Measurements from ENCODE around the gene RPS6KA6.

DNA sequence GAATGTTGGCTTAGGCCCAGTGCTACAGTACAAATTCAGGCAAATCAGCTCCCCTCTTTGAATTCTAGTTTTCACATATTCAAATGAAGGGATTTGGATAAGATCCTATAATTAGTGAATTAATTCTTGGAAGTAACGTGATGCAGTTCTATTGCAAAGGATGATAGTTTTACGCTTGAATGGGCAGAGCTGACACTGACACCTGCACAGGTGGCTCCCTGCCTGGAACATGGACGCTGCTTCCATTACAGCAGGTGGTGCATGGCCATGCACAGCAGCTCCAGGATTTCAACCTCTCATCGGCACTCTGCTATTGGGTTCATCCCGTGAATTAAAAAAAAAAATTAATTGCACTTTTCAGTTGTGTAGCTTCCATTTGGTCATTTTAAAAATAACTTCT, 28.4 kb upstream of the RPS6KA6 start:
- TF ChIP-seq, protein P1, sequence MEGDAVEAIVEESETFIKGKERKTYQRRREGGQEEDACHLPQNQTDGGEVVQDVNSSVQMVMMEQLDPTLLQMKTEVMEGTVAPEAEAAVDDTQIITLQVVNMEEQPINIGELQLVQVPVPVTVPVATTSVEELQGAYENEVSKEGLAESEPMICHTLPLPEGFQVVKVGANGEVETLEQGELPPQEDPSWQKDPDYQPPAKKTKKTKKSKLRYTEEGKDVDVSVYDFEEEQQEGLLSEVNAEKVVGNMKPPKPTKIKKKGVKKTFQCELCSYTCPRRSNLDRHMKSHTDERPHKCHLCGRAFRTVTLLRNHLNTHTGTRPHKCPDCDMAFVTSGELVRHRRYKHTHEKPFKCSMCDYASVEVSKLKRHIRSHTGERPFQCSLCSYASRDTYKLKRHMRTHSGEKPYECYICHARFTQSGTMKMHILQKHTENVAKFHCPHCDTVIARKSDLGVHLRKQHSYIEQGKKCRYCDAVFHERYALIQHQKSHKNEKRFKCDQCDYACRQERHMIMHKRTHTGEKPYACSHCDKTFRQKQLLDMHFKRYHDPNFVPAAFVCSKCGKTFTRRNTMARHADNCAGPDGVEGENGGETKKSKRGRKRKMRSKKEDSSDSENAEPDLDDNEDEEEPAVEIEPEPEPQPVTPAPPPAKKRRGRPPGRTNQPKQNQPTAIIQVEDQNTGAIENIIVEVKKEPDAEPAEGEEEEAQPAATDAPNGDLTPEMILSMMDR (optimal IDR thresholded peaks at IDR 0.05 in 1 of 3, IDR thresholded peaks at IDR 0.05 in 1 of 3, conservative IDR thresholded peaks at IDR 0.05 in 1 of 3; ENCODE audit: extremely low read depth in 1 of 3, insufficient read depth in 2 of 3, low read length in 3 of 3): no peak
- no peak for TF ChIP-seq EZH2 (IDR thresholded peaks at IDR 0.05; ENCODE audit: low read length)

Data from keratinocyte (primary cell).